22Rv1 (cell line): Measurements from ENCODE around the gene DUSP21.

Experiments
- CTCF ChIP-seq: fragments of 450-650 bp; IDR thresholded peaks from 2 replicates; pipeline ENCODE4 v1.5.1; 2017; ENCODE audit warnings: mild to moderate bottlenecking
- ZFX ChIP-seq: fragments of 450-650 bp; IDR thresholded peaks from 2 replicates; pipeline ENCODE4 v1.6.1; 2017; ENCODE audit warnings: antibody characterized with exemption, borderline replicate concordance

GRCh38 chrX:44843753-44844152 is at the start of gene DUSP21:
- TF ChIP-seq ZFX: no peak
- no peak for TF ChIP-seq CTCF
